ENCODE data around the gene LRRC8D.
"Not testable (repeated sequence)": the region's sequence is repeated elsewhere in the genome, so short reads cannot be mapped to it uniquely, and the experiment has no call there.

LRRC8D gene

GRCh38 chr1:89971600-89971999 is 150.8 kb downstream of the LRRC8D start:
- DNase-seq, result no peak

DNA sequence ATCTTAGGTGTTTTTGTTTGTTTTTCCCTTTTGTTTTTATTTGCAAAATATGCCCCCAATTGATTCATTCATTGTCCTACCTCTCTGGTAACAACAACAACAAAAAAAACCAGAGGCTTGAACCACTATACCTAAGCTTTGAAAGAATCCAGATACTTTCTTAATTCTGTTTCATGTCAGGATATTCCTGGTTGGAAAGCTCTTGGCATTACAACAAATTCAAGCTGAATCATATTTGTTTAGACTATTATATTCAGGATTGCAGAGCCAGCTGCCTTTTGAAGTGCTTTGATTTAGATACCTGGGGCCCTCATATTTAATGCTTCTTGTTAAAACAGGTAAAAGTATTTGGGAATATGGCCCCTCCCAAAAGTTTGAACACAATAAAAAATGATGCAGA is 151.2 kb downstream of the LRRC8D start:
- DNase-seq, result no peak

- no peak for DNase-seq
Measured at GRCh38 chr1:89973471-89974127, 152.8 kb downstream of the LRRC8D start.

DNA sequence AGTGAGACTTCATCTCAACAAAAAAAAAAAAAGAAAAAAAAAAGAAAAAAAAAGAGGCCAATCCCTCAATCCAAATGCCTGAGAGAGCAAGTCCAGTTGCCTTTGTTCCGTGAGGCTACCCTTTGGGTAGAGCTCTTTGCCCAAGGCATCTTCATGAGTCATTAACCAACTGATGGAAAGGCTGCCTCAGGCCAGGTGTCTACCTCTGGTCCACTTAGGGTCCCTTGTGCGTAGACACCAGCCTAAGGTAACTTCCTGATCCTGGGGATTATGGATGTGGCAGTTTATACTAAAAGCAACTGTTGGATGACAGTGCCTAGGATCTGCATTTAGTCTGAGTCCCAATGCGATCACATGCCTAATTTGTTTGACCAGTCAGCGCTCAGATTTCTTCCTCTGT is 153.4 kb downstream of the LRRC8D start:
- no peak for DNase-seq

DNA sequence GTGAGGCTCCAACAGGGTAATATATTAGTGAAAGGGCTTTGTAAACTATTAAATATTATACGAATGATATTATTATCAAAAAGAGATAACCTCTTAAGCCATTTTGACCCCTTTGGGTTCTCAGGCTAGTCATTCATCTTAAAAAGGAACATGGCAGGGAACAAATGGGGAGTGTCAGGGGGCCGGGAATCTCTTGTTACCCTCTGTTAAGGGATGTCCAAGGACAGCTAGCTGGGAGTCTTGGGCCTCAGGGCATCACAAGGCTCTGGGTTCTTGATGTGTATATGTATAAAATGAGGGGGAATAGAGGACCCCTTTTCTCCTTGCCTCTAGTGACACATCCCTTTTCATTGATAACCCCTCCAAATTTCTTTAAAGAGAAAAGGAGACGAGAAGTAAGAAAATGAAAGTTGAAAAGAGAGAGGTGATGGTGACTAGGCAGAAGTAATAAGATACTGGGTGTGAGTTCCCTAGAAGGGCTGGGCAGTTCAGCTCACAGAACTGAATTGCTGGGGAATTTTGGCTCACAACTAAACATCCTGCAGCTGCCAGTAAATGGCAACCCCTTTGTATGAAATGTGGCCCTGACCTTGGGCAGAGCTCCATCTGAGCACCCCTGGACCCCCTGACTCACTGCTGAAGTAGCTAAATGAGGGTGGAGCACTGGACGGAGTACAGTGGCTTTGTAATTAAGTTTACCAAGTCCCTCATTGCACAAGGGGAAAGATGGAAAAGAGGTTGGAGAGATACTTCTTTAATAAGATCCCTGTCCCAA is 154.1 kb downstream of the LRRC8D start:
- peak; percentile 78 for DNase-seq

DNA sequence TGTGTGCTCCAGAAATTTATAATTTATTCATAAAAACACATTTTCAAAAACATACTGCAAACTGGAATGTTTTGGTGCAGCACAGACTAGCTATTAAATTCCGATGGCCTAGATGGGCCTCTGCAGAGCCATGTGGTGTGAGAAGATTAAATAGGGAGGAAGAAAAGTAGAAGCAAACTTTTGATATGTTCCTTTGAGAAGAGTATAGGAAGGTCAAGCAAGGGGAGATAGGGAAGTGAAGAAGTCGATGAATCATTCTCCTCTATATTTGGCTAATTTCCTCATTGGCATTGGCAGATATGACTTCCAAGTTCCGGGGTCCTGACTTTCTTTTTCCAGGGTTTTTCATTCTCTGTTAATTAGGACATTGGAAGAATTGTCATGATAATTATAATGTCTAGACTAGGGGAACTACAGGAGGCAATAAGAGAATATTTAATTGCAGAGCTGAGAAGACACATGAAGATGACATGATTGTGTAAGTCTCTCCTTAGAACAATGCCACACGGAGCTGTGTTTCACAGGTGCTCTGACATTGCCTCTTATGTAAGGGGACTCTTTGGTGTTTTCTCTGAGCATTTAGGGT is 154.8 kb downstream of the LRRC8D start:
- no peak for DNase-seq

- peak; percentile 89 for DNase-seq
Measured at GRCh38 chr1:89978755-89979154, 157.9 kb downstream of the LRRC8D start.

GRCh38 chr1:89980605-89981004 is 159.8 kb downstream of the LRRC8D start:
- DNase-seq, result no peak

GRCh38 chr1:89982846-89983245 is 162.0 kb downstream of the LRRC8D start:
- peak; percentile 0 for DNase-seq

- DNase-seq, result not testable (repeated sequence)
Measured at GRCh38 chr1:89984564-89985116, 163.8 kb downstream of the LRRC8D start.

GRCh38 chr1:89986020-89986419 is 165.2 kb downstream of the LRRC8D start:
- DNase-seq, result no peak
